Stimulated activated CD4-positive, alpha-beta T cell treated with anti-CD3 and anti-CD28 coated beads, Interleukin-12 subunit alpha, Interleukin-12 subunit beta, amount 100 ng/mL, for 24 hours (primary cell): ENCODE measurements around the gene CADPS.

Experiments
- DNase-seq, 2 experiments: peaks; one replicate each; pipeline ENCODE4 v3.0.0-alpha.2; 2020; ENCODE audit warnings: low read depth in 2 of 2

Gene CADPS

DNA sequence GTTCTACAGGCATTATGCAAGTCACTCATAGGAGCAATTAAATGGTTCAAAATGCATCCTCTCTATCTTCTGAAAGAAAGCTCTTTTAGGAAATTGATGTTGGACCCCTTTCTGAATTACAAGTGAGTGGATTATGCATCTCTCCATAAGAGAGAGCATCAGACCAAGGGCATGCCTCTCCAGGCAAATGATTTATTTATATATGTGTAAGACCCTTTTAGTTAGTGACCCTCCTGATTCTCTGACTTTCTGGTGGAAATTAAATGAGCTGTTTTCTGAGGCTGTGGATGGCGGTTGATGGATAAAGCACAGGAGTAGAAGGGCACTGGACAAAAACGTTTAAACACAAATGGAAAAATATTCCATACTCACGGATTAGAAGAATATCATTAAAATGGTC is 62.6 kb downstream of the CADPS start:
- DNase-seq = no peak

DNA sequence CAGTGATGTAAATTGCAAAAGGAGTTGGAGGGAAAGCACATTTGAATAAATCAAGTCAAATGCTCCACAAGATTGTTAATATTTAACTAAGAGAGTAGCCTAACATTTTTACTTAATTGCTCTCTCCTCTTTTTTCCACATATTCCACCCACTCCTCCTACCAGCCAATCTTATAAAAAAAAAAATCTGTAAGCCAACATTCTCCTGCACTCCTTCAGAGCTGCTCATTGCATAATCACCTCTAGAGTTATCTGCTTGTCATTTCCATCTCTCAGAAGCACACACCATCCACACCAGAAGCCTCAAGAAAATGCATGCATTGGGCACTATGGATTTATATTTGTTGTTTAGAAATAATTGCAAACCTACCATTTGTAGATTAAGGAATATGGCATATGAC is 64.1 kb downstream of the CADPS start:
- no peak for DNase-seq

DNA sequence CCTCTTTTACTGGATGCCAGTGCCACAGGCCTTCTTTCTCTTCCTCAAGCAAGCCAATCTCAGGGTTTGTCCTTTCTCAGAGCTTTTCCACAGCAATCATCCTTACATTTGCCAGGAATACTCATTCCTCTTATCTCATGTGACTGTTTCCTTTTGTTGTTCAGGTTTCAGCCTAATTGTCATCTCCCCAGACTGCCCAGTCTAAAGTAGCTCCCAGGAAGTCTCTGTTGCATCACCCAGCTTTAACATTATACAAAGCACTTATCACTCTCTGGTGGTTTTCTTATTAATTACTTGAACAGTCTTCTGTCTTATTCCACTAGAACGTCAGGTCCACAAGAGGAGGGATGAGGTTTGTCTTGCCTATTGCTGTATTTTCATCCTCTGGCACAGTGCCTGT is 65.8 kb downstream of the CADPS start:
- no peak for DNase-seq

DNA sequence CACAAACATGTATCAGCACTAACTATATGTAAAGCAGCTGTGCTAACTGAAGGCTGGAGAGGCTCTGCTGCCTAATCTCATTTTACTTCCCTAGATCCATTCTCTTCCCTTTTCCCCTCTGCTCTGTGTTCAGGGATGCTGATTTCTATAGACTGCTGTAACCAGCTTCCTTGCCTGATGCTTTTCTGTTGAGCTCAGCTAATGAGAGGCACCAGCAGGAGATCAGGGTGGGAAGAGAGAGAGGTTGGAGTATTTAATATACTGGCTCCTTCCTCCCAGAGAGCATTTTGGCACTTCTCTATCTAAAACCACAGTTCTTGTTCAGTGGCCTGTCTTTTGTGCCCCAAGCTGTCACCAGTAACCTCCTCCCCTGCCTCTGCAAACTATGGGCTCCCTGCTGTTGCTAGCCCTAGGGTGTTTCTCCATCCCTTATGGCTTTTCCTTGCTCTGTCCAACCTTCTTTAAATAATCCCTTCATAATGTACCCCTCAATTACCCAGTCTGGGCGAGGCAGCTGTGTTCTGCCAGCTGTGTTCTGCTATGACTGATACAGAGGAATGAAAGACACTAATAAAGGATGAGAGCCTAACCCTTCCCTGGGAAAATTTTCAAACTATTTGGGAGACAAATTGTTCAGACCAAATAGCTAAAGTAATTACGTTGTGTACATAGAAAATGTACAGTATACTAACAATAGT is 69.5 kb downstream of the CADPS start:
- no peak for DNase-seq

DNA sequence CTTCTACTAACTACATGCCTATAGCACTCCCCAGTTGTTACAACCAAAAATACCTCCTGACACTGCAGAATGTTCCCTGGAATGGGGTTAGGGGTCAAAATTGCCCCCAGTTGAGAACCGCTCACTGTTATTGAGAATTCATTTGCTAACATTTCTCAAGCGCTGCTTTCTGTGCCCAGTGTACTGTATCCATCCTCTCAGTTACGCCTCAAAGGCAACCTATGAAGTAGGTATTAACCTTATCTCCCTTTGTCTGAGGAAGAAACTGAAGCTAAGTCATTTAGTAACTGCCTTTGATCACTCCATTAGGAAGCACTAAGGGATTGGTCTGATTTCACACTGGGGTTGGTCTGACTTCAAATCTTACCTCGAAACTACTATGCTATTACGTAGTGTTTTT is 70.1 kb downstream of the CADPS start:
- no peak for DNase-seq

DNA sequence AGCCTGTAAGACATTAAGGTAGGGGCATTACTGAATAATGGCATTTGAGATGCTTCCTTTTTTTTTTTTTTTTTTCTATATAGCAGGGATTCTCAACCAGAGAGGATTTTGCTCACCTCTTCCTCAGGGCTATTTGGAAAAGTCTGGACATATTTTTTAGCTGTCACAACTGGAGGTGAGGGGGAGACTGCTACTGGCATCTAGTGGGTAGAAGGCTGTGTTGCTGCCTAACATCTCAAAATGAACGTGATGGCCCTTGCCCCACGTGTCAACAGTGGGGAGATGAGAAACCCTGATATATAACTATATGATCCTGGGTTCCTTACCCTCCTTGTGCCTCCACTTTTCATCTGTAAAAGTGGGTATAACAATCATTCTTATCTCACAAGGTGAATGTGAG is 71.9 kb downstream of the CADPS start:
- no peak for DNase-seq

DNA sequence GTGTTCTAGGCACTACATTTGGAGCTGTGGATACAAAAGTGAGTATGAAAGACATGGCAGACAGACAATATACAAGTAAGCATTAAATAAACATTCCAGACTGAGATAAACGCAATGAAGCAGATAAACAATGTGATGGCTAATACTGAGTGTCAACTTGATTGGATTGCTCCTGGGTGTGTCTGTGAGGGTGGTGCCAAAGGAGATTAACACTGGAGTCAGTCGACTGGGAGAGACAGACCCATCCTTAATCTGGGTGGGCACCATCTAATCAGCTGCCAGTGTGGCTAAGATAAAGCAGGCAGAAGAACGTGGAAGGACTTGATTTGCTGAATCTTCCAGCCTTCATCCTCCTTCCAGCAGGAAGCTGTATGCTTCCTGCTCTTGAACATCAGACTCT is 77.2 kb downstream of the CADPS start:
- no peak for DNase-seq

DNA sequence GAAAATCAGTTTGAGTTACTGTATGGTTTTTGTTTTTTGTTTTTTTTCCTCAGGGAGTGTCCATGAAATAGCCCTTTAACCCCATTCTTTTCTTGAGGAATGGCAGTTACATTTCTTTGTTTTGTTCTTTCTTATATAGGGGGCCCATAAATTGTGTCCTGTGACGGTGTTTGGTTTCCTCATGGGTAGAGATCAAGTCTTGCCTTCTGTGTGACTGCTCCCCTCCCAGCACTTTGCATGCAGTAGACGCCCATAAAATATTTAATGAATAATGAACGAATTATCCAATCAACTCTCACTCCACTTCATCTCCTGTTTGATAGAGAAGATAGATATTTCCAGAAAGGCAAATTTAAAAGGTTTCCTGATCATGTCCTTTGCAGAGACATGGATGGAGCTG is 78.1 kb downstream of the CADPS start:
- DNase-seq = no peak

DNA sequence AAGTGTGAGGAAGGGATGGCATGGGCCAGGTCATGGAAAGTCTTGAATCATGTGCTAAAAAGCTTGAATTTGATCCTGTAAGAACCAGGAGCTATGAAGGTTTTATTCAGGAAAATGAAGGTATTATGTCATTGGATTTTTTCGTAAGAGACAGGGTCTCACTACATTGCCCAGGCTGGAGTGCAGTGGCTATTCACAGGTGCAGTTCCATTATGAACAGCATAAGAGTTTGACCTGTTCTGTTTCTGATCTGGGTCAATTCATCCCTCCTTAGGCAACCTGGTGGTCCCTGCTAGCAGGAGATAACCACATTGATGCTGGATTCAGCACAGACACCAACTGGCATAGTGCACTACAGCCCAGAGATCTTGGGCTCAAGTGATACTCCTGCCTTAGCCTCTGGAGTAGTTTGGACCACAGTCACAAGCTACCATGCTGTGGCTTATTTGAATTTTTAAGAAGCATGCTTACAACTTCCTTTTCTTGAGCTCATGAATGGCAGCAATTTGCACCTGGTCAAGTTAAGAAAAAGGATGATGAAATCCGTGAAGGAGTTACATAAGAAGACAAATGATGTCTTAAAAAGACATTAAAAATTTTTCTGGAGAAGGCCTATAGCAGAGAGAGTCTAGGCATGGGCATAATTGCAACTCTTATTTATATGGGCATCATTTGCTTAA is 79.1 kb downstream of the CADPS start:
- DNase-seq = no peak

DNA sequence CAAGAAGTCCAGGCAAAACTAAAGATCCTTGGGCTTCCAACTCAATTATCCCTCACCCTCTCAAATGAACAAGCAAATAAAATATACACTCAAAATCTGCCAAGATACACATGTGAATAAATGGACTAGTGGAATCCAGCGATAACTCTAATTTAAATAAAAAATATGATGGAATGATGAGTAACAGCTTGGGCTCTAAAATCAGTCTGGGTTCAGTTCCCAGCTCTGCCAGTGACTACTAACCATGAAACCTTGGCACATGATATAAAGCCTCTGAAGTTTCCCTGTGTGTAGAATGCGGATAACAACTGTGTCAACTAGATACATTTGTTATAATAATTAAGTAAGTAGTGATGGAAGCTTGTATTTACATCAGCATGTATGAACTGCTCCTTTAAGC is 81.3 kb downstream of the CADPS start:
- no peak for DNase-seq

DNA sequence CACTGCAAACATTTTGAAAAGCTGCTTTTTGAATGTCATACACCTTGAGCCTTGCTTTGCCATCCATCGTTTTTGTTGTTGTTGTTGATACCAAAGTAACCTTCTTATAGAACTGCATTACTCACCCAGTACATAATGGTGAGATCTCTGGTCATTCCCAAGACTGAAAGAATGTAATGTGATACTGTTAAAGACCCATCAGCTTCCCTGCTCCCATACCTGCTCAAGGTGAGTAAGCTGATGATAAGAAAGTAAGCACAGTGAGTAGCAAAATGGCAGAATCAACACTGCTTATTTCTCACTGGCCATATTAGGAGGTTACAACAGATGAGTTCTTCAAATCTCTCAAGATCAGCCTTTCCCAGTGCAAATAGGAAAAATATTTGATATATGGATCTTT is 89.8 kb downstream of the CADPS start:
- DNase-seq = no peak

DNA sequence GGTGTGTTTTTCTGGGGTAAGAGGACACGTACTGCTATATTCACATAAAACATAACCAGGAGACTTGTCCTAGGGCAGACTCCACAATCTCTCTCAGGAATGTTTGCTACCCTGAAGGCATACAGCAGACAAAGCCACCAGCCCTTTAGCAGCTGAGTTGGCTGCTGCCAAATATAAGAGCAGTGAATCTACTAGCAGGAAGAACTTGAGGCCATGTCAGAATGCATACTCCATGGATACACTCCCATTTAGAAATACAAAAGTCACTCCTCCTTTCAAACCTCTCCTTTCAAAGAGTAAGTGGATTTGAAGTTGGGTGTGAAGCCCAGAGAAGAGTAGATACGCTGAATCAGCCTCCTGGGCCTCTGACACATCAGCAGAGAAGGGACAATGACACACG is 94.1 kb downstream of the CADPS start:
- no peak for DNase-seq

DNA sequence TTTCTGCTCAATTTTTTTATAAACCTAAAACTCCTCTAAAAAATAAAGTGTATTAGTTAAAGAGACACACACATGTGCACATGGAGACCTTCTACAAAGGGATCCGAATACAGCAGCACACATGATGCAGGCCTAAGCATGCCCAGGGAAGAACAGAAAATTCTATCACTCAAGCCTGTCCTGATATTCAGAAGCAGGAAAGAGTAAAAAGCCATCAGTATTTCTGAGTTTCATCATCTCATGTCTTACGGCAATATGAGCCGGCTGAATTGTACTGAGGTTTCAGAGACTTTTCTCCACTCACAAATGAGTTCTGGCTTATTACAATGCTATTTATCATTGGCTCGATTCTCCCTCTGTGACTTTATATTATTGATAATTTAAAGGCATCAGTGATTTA is 97.5 kb downstream of the CADPS start:
- no peak for DNase-seq

DNA sequence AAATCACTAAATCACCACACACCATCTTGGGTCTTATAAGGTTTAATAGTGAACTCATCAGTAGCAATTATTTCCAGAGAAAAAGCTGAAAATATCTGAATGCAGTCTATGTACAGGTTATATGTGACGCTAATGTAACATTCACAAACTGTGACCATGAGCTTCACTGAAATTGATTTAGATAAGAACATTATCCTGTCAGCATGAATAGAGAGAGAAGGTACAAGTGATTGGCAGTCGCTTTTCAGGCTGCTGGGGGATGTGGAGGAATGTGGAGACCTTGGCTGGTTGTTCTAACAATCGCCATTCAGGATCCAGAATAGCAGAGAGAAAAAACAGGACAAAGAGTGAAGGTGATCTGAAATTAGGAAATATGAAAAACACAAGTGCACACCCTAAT is 98.1 kb downstream of the CADPS start:
- DNase-seq = no peak

DNA sequence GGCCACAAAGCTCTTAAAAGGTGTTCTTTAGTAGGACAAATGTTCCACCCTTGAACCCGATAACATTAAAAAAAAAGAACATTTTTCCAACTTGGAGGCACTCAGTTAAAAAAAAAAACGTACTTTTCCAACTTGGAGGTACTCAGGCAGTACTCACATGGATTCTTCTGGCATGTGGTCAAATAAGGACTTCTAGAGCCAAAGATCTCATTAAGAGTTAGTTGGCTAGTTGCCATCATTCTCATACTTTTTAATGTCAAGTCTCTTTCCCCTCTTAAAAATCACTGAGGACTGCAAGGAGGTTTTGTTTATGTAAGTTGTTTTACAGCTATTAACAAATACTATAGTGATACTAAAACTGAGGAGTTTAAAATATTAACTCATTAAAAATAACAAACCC is 101.0 kb downstream of the CADPS start:
- DNase-seq = no peak

DNA sequence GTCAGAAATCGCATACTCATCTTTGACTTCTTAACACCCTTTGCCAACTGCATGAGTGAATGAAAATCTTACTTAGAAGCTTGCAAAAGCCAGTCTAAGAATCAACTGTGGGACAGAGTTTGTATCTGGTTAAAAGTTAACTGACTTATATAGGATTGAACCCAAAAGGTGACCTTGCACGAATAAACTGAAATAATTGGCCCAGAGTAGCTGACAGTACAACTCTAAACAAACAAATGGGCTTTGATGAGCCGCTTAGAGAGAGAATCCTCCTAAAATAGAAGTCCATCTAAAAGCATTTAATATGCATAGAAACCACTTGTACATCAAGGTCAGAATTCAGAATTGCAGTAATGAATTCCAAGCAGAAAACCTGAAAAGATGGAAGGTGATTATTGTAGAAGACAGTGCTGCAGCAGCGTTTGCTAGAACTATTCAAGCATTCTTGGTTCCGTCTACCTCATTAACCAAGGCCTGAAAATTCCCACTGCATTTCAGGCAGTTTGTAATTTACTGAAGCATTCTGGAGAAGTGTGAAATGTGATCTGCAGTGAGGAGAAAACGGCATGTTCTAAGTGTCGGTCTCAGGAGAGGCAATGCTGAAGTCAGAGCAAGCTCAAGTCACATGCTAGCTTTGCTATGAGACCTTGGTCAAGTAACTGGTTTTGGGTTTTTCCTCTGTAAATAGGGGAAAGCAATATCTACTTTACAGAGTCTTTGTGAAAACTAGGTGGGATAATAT is 103.7 kb downstream of the CADPS start:
- DNase-seq = no peak

DNA sequence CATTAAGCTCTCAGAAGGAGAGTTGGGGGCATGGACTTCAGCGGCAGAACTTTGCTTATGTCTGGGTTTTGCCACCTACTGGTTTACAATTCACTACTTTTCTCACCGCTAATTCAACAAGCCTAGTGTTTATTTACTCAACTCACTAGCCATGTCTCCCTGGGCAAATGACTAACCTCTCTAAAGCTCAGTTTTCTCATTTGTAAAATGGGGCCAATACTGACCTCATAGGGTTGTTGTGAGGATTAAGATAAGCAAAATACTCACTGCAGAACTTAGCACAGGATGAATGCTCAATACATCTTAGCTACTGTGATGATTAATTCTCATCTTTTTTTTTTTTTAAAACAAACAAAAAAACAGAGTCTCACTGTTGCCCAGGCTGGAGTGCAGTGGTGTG is 106.3 kb downstream of the CADPS start:
- no peak for DNase-seq

DNA sequence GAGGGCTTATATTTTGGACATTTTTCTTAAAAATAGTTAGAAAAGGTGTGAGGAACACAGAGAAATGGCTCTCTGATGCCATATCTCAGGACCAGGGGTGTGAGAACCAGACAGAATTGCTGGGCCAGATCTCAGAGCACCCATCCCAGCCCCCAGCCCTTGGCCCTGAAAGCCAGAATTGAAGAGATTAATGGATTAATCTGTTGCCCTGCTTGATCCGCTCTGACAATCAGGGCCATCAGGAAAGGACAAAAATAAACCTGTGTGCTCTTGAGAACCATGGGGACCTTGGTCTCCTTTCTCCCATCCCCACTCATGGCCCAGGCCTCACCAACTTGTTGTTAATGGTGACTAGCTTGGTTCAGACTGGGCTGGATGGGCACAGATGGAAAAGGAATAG is 113.5 kb downstream of the CADPS start:
- DNase-seq = no peak

DNA sequence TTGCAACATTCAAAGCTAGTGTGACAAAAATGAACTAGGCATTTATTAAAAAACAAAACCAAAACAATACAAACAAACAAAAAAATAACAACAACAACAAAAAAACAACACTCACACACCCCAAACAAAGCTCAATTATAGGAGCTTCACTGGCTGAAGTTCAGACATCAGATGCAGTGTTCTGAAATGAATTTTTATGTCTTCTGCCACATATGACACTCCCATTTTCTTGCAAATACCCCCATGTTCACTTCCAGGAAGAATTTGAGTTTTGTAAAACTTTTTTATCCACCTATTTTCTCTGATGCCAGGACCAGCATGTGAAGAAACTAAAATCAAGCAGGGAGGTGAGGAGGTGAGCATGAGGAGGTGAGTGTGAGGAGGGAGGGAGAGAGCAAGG is 113.9 kb downstream of the CADPS start:
- no peak for DNase-seq

DNA sequence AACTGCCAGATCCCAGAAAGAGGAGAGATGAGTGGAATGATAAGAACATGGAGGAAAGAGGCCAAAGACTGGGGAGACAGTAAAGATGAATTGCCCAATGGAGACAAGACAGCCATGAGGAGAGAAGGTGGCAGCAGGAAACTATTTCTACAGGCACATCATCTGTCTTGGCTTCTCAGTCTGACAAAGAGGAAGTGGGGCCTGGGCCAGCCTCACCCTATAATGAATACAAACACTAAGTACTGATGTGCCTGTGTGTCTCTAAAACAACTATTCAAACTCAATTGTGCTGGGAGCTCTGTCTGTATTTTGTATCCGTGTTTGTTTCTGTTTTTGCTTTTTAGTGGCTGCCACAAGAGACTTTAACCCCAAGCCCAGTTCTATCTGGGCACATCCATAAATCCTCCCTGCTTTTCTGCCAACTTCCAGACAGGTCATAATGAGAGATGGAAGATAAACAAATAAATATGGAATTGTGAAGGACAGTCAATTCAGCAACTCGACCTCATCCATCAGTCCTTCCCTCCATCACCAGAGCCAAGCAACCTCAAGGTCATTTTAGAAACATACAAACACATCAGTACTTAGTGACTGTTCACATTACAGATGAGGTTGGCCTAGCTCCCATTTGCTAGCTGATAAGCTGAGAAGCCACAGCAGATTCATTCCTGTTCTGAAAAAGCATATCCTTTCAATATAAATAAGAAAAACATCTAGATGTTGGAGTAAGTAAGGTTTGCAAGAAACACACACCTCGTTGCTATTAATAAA is 116.7 kb downstream of the CADPS start:
- DNase-seq = no peak

DNA sequence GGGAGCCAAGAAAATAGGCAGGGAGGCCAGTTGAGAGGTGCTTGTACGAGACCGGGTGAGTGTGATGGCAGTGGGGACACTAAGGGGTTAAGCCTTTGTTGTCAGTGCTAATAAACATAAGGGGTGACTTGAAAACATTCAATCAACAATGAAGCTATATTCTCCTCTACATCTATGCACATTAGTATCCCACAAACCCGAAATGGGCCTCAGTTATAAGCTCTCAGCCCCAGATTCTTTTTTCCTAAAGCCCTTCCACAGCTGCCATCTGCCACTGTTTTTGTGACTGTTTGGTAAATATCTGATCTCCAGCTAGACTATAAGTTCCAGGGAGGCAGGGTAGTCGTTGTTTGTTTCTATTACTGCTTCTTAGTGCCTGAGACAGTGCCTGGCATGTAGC is 118.2 kb downstream of the CADPS start:
- DNase-seq = no peak

DNA sequence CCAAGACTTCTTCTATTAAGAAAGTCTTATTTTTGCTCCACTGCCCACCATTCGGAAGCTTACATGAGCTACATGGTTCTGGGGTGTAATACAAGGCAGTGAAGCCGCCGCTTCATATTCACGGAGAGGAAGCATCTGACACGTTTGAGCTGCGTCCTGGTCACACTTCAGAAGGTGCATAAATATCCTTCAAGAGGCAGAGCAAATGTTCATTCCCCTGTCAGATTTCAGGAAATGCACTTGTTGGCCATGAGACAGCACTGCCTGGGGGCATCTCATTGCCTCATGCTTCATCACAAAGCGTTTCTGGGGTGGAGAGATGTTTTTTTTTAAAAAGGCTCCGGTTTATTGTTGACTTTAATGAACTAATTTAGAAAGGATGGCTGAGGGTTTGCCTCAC is 119.9 kb downstream of the CADPS start:
- DNase-seq = no peak
